Measurements from ENCODE around the gene ETF1.

The ETF1 gene

DNA sequence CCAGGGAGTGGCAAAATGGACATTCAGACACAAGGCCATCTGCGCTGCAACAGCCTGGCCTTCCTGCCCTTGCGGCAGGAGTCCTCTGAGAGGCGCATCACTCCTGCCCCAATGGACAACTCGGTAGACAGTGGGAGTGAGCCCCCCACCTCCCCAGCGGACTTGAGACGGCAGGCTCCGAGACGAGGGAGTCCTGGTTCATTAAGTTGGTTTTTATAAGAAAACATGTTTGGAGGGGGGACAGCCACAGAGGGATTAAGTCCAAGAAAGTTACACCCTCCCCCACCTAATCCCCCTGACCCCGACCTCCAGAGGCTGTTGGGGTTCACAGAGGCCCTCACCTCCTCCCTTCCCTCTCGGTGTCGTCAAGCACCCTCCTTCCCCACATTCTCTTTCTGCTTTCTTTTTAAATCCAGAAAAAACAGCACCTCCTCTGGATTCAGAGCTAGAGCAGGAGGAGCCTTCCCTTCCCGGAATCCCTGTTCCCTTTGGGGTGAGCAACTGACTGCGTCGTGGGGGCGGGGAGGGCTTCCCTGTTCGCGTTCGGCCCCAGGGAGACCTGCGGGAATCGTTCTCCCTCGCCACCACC lies 79.5 kb downstream of the ETF1 start:
- DNase-seq (ENCODE audit: low read depth) = no peak

DNA sequence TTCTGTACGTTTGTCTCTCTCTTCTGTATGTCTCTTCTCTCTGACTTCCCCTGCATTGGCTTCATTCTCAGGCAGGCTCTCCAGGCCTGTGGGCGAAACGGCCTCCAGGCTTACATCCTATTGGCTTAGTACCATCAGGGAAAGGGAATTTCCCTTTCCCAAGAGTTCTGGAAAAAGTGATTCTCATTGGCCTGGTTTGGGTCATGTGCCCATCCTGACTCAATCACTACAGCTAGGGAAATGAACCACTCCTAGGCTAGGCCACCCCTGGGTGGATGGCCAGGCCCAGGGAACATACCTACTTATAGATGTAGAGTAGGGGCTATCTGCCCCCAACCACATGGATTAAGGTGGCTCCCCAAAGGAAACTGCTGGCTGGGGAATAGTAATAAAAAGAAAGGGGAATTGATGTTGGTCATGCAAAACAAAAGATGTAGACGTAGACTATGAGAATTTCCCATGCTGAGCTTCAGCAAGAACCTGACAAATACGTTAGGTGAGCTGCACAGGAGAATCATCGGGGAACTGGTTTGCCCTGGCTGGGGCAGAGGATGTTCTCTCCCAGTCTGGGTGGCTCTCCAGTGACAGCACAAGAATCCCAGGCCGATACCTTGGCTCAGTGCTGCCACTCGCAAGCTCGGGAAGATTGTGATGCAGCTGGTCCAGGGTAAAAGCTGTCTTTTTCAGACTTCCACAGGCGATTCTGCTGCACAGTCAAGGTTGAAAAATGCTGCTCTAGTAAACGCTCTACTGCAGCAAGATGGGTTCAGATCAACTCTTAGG lies 81.5 kb downstream of the ETF1 start:
- peak; percentile 46 for DNase-seq (ENCODE audit: low read depth)

DNA sequence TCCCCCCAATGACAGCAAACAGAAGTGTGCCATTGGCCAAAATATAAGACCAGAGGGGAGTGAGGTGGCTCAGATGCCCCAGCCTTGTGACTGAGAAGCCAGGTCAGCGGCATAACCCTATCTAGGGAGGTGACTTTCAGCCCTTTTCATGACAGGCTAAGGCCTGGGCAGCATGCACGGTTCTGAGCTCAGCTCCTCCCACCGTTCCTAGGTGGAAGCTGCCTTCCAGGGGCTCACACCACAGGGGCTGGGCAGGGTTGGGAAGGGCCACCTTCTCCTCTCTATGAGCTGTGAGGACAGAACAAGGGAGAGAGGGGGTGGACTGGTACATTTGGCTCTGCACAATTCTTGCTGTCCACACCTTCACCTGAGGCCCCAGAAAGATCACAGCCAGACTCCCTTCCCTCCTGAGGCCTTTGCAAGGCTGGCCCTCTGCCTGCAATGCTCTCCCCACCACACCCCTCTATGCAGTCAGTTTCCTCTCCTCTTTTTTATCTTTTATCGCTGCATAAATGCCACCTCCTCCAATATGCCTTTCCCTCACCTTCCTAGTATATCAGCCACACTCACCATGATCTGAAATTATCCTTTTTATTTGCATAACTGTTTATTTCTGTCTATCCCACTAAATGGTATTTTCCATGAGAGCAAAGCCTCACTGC lies 82.9 kb downstream of the ETF1 start:
- no peak for DNase-seq (ENCODE audit: low read depth)

DNA sequence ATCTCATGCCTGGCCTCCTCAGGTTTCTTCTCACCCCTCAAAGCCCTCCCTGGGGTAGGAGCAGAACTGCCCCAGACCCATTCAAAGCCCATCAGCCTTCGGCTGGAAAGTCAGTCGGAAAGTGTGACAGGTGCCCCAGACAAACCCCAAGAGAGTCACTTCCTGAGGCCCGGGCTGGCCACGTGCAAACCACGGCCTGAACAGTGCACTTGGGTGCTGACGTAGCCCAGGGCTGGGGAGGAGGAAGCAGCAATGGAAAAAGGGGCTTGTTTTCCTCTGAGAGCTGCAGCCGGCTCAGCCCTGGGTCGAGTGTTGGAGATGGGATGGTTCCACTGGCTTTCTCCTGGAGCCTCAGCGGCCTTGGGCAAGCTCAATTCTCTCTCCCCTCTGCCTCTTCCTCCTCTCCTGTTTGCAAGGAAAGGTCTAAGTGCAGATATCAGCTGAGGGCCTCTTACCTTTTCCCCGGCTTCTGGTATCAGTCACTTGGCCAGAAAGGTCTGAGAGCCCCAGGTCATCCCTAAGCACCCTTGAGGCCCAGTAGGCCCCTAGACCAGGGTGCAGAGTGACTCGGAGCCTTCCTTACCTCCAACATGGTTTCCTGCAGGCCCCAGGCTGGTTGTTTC lies 83.6 kb downstream of the ETF1 start:
- no peak for DNase-seq (ENCODE audit: low read depth)

DNA sequence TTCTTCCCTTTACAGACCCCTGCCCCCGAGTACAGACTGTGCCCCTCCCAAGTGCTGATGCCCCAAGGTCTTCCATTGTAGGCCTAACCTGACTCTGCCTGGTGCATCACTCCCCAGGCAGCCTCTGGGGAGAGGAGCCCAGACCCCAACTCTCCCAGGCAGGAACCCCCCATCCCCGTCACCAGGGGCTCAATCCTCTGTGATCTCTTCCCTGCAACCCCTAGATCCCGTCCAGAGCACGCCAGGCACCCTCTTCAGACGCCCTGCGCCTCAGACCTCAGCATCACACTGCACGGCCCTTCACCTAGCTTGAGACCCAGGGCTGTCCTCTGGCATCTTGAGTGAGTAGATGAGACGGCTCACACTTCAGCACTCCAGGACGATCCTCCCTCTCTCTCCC lies 84.2 kb downstream of the ETF1 start:
- DNase-seq (ENCODE audit: low read depth) = no peak

DNA sequence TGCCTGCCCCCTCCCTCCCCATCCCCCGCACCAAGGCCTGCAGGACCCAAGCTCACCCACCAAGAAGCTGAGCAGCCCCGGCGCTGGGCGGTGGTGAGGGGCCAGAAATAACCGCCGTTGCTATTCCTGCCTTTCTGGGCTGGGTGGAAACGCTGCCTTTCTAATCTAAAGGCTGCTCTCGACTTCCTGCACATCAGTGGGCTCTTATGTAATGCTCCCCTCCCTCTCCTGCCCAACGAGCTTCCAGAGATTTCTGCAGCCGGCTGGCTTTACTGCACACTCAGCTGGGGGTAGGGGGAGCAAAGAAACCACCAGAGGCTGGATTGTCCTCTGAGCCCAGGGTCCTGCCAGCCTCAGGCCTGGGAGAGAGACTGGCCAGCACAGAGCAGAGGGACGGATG lies 84.7 kb downstream of the ETF1 start:
- no peak for DNase-seq (ENCODE audit: low read depth)

DNA sequence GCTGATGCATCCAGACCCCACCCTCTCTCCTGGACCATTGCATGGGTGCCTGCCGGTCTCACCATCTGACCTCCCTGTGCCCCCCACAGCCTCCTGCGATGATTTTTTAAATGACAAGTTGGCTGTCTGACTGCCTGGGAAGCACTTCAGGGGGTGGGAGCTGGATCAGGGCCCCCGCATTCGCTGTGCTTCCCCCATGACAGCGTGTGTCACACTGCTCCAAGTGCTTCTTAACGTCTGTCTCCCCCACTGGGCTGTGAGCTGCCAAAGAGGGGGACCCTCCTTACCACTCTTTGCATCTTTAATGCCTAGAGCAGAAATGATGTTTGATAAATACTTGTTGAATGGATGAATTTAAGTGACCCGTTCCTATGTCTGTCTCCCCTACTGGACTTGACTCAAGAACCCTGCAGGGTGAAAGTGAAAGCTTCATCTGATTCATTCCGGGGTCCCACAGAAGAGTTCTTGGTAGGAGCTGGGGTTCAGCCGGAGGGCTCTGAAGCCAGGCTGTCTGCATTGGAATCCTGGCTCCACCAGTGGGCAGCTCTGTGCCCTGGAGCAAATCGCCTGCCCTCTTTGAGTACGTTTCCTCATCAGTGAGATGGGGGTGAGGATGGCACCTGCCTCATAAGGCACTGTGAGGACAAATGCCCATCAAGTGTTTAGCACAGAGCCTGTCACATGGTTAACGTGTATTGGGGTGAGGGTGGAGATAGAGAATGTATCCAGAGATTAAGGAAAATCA lies 85.3 kb downstream of the ETF1 start:
- no peak for DNase-seq (ENCODE audit: low read depth)

Data from HS-5 (cell line).